Fibroblast of skin of abdomen (primary cell): Measurements from ENCODE around the gene SLC2A10.

Experiments used
- DNase-seq: peaks from one replicate; pipeline ENCODE4 v3.0.0-alpha.2; 2013

Gene SLC2A10

DNA sequence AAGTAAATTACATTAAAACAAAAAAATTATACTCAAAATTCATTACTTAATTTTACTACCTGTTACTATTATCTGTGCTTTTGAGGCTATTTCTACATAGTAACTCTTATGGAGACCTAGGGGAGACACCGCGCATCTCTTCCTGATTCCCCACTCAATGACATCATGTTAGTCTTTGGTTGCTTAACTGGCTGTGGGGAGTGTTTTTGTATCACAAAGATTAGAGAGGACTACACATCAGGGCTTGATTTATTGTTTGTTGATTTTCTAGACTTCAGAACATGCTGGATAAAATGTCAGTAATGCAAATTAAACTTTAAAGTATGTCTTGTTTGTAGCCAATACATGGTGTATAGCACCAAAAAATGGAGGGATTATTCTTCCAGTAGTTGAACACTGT lies 26.0 kb downstream of the SLC2A10 start:
- DNase-seq, result no peak

DNA sequence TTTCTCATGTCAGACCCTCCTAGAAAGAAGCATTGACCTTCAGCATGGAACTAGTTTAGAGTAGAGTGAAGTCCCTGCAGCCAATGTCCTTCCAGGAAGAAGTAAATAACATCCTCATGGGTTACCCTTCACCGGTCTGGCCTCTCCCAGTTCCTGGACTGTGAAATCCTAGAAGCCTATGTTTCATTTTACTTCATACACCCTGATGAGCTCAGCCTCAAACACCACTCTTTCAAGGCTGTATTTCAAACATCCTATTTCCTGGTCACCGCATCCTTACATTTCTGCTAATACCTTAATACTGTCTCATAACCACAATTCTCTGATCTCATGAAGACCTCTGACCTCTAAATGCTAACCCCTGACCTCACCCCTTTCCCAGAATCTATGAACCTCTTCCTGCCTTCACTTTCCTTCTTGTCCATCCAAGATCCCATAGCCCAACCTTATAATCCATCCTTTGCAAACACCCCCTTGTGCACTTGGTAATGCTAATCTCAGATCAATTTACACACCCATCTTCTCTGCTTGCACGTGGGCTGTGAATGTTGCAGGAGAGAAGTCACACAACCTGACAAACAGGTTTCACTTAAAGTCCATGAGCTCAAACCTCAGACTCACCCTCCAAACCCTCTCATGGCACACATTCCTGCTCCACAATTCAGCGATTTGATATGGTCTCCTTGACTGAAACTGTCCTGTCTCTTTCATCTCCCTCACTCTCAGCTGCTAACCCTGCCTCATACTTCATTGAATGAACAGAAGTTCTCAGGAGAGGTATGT lies 30.2 kb downstream of the SLC2A10 start:
- no peak for DNase-seq

DNA sequence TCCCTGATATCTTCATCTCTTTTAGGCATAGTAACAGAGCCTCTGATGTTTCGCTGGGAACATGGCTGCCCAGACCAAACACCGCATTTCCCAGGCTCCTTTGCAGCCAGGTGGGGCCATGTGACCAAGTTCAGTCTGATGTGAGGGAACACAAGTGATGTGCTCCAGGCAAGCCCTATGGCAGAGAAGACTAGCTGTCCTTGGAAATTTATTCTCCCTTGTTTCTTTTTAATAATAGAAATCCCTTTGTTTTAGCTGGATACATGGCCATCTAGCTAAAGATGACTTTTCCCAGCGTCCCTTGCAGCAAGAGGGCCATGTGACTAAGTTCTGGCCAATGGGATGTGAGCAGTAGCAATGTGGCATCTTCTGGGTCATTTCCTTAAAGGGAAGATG lies 30.8 kb downstream of the SLC2A10 start:
- no peak for DNase-seq

DNA sequence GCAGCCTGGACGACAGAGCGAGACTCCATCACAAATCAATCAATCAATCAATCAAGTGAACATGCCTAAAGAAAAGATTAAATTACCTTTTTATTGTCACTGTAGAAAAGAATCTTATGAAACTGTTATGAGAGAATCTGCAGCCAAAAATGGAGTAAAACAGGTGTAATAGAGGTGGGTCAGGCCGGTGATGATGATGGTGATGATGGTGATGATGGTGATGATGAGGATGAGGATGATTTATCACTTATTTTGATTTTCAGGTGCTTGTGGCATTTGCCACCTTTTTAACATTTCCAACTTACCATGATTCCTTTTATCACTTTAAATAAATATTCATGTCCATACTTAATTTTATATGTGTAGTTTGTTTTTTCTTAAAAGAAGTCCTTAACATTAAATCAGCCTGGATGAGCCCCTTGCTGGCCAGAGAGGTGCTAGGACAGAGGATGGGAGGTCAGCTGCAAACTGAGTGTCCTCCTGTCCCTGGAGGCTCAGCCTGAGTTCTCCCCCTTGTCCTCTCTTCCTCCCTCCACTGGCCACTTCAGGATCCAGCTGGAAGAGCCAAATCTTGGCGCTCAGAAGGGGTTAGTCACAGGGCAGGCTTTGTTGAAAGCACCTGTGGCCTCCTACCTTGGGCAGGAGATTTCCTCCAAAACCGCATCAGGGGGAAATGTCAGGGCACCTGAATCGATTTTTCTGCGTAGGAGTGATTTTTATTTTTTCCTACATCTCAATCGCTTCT lies 32.6 kb downstream of the SLC2A10 start:
- no peak for DNase-seq

DNA sequence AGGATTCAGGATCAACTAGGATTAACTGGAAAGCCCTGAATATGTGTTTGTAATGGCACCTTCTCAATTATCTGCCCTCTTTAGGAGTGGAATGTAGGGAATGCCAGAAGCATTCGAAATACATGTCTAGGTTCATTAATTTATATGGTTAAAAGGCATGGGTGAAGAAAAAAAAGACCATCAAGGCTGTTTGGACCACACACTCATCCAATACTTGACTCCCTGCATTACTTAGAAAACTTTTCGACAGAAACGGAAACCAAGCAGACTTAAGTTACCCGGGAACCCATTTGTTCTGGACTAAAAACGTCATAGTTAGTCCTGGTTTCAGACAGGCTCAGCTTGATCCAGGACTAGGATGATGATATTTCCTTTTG lies 33.2 kb downstream of the SLC2A10 start:
- DNase-seq, result no peak

DNA sequence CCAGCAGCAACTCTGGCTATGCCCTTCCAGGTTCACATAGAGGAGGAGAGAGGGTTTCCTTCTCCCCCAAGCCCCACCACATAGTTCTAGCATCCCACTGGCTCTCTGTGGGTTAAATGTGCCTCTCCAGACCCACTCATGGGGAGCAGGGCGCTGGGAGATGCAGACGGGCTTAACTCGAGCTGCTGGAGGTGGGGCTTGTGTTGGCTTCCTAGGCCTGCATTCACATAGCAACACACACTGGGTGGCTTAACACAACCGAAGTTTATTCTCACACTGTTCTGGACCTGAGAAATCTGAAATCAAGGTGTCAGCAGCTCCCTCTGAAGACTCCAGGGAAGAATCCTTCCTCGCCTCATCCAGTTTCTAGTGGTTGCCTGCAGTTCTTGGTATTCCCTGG lies 33.6 kb downstream of the SLC2A10 start:
- DNase-seq, result no peak

DNA sequence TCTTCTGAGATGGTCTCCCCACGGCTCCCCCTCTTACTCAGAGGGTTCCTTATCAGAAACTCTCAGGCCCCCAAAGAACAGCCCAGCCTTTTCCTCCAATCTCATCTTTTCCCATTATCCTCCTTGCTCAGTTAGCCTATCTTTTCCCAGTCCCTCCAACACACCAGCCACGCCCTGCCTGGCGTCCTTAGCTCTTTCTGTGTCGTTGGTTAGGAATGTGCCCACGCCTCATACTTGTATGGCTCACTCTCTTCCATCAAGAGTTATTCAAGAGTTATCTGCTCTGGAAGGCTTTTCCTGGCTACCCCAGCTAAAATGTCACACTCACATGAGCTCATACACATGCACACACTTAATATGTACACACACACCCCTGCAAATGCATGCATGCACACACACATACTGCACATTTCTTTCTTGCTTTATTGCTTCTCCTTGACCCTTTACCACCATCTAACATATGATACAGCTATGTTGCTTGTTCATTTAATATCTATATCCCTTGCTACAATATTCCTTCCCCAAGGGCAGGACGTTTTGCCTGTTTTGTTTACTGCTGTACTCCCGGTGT lies 37.6 kb downstream of the SLC2A10 start:
- peak; percentile 57 for DNase-seq

DNA sequence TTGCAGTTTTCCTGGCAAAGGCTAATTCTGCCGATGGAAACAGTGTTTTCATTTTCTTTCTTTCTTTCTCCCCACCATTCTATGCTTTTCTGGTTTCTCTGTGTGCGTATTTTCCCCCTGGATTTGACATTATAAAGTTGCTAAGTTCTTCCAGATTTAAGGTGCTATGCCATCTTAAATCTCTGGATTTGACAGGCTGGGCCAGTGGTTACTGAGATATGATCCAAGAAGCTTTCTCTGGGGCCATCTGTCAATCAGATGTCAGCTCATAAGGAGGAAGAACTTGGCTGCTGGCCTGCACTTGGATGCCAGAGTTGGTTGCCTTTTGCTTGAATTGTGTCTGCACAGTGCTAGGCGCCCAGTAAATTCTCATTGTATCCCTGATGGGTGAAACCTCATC lies 39.7 kb downstream of the SLC2A10 start:
- DNase-seq, result peak; percentile 33

DNA sequence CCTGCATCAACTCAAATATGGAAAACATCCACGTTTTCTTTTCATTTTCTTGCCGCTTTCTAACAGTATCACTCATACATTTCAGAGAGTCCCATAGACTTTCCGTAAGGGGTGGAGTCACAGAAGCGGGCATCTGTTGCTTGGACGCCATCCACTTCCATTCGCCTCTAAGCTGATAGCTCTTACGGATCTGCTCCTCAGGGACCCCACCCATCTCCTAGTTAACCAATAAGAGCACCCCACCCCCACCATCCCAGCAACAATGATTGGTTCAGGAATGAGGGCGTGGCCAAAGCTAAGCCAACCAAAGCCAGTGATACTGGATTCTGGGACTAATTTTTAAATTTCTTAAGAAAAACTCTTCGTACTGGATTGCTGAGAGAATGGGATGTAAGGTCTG lies 42.4 kb downstream of the SLC2A10 start:
- DNase-seq, result no peak

DNA sequence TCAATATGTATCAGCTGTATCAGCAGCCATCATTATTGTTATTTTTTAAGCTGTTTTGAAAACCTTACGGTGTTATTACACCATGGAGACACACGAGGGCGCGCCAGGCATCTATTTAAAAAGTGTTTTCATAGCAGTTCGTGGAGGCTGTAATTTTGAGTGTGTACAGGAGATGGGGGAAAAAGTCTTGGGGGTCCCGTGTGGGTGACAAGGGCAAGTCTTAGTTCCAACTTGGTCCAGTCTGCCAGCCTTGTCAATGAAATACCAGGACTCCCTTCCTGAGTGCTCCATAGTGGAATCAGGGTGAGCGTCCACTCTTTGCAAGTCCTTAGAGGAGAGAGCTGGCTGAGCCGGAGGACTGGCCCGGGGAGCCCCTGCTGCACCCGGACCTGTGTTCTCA lies 43.3 kb downstream of the SLC2A10 start:
- peak; percentile 52 for DNase-seq

DNA sequence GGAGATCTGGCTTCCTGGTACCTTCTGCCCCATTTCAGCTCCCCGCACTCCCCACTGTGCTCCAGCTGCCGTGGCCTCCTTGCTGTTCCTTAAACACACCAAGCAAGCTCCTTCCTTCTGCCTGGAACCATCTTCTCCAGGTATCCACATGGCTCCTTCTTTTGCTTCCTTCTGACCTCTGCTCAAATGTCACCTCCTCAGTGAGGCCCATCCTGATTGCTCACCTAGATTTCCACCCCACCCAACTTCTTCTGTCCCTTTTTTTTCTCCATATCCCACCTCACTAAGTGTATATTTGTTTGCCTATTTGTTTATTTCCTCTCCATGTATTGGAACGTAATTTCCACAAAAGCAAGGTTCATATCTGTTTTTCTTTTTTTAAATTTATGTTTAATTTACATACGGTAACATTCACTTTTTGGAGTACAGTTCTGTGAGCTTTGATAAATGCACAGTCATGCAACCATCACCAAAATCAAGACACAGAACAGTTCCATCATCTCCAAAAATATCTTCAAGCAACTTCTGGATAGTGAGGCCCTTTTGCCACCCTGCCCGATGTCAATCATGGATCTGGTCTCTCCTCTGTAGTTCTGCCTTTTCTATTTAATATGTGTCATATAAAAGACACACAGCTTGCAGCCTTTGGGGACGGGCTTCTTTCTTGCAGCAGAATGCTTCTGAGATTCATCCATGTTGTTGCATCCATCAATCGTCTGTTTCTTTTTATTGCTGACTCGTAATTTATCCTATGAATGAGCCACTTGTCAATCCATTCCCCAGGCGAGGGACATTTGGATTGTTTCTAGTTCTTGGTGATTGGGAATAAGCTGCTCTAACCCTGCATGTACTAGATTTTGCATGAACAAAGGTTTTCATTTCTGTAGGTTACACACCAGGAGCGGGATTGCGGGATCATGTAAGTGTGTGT lies 46.3 kb downstream of the SLC2A10 start:
- DNase-seq, result no peak

DNA sequence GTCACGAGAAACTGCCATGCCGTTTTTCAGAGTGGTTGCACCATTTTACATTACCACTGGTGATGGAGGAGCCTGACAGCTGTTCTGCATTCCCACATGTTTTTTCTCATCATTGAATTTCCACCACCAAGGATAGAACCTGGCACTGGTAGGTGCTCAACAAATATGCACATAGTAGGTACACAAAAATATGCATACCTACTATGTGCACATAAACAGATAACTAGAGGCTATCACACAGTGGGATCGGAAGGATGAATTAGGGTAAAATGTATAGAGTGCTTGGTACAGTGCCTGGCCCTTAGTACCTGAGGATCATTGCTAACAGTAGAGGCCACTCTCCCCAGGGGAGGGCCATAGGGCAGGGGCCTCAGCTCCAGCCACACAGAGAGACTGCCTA lies 47.0 kb downstream of the SLC2A10 start:
- DNase-seq, result no peak

DNA sequence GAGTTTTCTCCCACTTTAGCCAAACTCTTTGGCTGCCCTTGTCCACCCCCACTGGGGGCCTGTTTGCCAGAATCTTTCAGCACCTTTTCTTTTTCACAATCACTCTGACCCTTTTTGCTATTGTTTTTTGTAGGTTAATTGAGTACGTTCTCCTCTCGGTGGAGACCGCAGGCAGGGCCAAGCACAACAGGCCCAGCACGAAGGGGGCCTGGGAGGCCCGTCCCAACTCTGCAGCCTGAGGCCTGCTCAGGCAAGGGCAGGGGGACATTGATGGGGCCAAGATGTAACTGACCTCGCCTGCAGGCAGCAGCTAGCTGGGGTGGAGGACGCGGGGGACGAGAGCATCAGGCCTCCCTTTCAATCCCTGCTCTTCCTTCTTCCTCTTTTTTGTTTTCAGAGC lies 47.7 kb downstream of the SLC2A10 start:
- no peak for DNase-seq

DNA sequence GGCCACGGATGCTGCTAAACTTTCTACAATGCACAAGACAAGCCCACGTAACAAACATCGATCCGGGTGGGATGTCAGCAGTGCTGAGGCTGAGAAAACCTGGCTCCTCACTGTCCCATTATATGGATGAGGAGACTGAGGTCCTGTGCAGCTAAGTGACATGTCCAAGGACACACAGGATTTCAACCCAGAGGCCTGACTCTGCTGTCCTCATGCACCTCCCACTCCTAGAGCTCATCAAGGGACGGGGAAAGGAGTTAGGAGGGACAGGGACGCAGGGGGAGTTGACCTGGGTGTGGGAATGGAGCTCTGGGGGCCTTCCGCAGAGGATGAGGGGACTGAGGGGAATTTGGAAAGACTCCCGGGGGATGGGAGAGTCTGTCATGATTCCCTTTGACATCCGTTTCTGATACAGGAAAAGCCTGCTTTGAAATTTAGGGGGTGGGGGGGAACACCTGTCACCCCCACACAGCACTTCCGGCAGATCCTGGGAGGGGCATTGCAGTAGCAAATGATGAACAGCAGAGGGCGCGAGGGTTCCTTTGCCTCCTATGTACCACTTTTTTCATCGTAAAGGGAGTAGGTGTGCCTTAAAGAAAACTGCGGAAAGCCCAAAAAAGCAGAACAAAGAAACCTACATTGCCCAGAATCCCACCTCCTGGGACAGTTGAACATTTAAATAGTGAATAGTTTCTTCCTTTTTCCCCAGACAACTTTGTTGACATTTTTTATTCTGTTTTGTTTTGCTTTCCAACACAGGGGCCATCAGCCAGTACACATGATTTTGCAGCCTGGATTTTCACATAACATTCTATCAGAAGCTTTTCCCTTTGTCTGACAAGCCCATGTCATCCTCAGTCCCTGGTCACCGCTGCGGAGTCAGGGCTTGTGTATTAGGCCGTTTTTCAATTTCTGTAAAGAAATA lies 48.6 kb downstream of the SLC2A10 start:
- peak; percentile 53 for DNase-seq

DNA sequence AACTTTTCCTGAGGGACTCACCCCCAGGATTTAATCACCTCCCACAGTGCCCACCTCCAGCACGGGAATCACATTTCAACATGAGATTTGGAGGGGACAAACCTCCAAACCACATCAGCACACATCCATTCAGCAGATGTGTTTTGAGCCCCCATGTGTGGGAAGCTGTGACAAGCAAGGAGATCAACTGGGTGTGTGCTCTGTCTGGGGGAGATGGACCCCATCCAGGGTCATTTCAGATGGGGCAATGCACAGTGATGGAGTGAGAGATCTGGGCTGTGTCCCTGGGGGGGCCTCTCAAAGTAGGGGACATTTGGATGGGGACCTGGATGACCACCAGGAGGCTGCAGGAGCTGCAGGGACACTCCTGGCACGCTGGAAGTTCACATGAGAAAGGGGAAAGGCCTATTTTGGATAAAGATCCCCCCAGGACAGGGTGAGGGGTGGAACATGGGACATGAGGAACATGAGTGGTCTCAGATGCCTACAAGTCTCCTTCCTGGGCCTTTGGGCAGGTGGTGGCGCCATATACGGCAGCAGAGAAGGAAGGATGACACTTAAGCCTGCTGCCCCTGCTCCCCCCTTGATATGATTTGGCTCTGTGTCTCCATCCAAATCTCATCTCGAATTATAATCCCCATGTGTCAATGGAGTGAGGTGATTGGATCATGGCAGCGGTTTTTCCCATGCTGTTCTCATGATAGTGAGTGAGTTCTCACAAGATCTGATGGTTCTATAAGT lies 49.6 kb downstream of the SLC2A10 start:
- no peak for DNase-seq

DNA sequence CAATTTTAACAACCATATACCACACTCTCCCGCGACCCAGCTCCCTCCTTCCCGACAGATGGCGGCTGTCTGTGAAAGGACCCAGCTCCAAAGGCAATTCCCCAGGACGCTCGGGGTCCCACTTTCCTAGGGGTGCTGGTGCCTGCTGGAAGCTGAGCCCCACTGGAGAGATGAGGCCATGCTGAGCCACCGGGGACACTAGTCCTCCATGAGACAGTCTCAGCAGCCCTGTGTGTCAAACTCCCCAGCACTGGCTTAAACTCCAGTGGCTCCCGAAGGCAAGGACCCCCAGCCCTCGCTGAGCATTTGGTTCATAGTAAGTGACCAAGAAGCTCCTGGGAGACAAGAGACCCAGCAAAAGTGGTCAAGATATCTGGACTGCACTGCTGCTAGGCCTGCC lies 52.1 kb downstream of the SLC2A10 start:
- DNase-seq, result no peak

DNA sequence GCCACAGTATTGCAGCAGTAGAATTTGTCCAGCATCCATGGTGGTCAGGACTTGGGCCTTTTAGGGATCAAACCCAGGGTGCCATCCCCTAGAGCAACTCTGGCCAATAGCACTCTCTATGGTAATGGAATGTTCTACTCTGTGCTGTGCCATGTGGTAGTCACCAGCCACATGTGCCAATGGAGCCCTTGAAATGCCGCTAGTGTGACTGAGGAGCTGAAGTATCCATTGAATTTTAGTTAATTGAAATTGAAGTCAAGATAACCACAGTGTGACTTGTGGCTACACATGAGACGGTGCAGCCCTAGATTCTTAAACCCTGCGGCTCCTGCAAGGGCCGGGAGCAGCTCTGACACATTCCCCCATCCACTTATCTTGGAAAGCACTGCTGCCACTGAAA lies 54.6 kb downstream of the SLC2A10 start:
- no peak for DNase-seq

DNA sequence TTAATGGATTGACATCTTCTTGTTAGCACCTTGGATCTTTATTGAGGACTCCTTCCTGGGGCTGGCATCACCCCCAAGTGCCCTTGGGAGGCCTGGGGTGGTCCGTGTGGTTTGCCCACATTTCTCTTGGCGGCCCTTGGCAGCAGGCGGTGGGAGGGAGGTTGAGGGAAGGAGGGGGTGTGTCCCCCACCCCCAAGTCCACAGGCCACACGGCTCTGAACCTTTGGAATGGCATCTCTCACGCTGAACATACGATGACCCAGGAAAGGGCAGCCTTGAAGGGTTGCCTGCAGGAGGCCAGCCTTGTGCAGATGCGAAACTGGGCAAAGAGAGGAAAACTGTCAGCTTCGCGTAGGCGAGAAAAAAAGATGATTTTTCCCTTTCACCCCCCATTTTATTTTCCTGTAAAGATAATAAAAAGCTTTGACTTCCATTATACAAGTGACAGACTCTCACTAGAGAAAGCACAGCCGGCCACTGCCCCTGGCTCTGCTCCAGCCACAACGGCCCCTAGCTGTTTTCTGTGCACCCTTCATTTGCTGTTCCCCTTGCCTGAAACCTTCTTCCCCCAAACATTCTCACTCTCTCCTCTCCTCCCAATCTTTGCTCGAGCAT lies 56.2 kb downstream of the SLC2A10 start:
- DNase-seq, result no peak

DNA sequence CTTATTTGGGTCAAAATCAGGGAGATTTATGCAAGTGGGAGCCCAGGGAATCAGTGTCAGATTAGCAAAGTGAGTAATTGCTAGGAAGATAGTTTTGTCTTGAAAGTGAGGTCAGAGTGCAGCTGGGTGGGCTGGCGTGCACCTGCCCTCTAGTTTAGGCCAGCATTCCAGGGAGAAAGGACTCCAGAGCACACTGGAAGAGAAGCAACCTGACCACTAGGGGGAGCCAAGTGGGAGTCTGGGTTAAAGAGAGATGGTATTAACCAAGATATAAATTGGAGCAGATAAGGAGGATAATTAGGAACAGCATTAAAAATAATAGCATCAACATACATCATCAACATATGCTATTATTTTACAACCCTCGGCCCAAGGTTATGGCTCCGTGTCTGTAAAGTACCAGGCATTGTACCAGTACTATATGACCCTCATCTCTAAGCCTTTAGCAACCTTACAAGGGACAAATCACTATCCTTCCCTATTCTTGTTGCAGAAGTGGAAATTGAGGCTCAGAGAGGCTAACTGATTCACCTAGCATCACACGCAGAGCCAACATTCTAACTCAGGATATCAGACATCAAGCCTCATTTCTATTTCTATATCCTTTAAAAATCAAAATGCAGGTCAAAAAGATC lies 57.8 kb downstream of the SLC2A10 start:
- DNase-seq, result no peak
